KMS-11 (cell line): ENCODE measurements around the gene ZFP92.

ENCODE experiments used
- H2AFZ ChIP-seq: fragments of 200-600 bp; sonication (generic); 2 replicates; pipeline ENCODE4 v1.6.1; 2016; ENCODE audit warnings: antibody characterized with exemption, mixed run types, low read depth
- H3K27ac ChIP-seq: fragments of 200-600 bp; sonication (generic); 2 replicates; pipeline ENCODE4 v1.6.1; 2016; ENCODE audit warnings: mild to moderate bottlenecking, mixed run types
- H3K27me3 ChIP-seq: fragments of 200-600 bp; sonication (generic); 2 replicates; pipeline ENCODE4 v1.6.1; 2017; ENCODE audit warnings: mild to moderate bottlenecking, low read depth, mixed run types, moderate library complexity; ENCODE audit not compliant: insufficient read depth
- H3K36me3 ChIP-seq: fragments of 200-600 bp; sonication (generic); 2 replicates; pipeline ENCODE4 v1.6.1; 2017; ENCODE audit warnings: mild to moderate bottlenecking, mixed run types; ENCODE audit not compliant: insufficient read depth
- H3K4me1 ChIP-seq: fragments of 200-600 bp; sonication (generic); 2 replicates; pipeline ENCODE4 v1.6.1; 2016; ENCODE audit warnings: mild to moderate bottlenecking, low read depth, mixed run types; ENCODE audit not compliant: poor library complexity, severe bottlenecking
- H3K4me2 ChIP-seq: fragments of 200-600 bp; sonication (generic); 2 replicates; pipeline ENCODE4 v1.7.0; 2016; ENCODE audit warnings: mild to moderate bottlenecking, mixed run types
- H3K4me3 ChIP-seq: fragments of 200-600 bp; sonication (generic); IDR thresholded peaks from 2 replicates; pipeline ENCODE4 v1.6.1; 2017; ENCODE audit warnings: low read depth, low read length, mixed read lengths; ENCODE audit not compliant: insufficient read depth
- H3K79me2 ChIP-seq: fragments of 200-600 bp; sonication (generic); 2 replicates; pipeline ENCODE4 v1.6.1; 2016; ENCODE audit warnings: low read depth, mixed run types; ENCODE audit not compliant: insufficient read depth
- H3K9ac ChIP-seq: fragments of 200-600 bp; sonication (generic); 2 replicates; pipeline ENCODE4 v1.6.1; 2016; ENCODE audit warnings: mild to moderate bottlenecking, mixed run types
- H4K20me1 ChIP-seq: fragments of 200-600 bp; sonication (generic); 2 replicates; pipeline ENCODE4 v1.6.1; 2016; ENCODE audit warnings: mild to moderate bottlenecking, mixed run types; ENCODE audit not compliant: insufficient read depth
- CTCF ChIP-seq: fragments of 200-600 bp; sonication (generic); conservative IDR thresholded peaks from 2 replicates; pipeline ENCODE4 v1.6.1; 2017; ENCODE audit warnings: low read depth, mild to moderate bottlenecking, antibody characterized with exemption, low read length, moderate library complexity, mixed read lengths

Gene ZFP92

GRCh38 chrX:153423652-153424051 lies 12.4 kb downstream of the ZFP92 start:
- Histone ChIP-seq H3K4me2 (no peak overlapping the region), H3K27me3 (no peaks in the 10 kb centered on the region), H3K4me3 (no peak overlapping the region), H2AFZ (no peak overlapping the region), H3K36me3 (no peaks in the 10 kb centered on the region), H3K4me1 (no peaks in the 10 kb centered on the region), H3K9ac (no peak overlapping the region), H3K27ac (no peak overlapping the region), H3K79me2 (no peaks in the 10 kb centered on the region), H4K20me1 (no peaks in the 10 kb centered on the region)
- no peak for TF ChIP-seq CTCF

GRCh38 chrX:153426204-153426603 lies 14.9 kb downstream of the ZFP92 start:
- Histone ChIP-seq H3K79me2 (no peaks in the 10 kb centered on the region), H3K9ac (no peak overlapping the region), H3K27me3 (no peaks in the 10 kb centered on the region), H4K20me1 (no peaks in the 10 kb centered on the region), H3K27ac (no peak overlapping the region), H3K36me3 (no peaks in the 10 kb centered on the region), H3K4me2 (no peak overlapping the region), H3K4me1 (no peaks in the 10 kb centered on the region), H3K4me3 (no peak overlapping the region), H2AFZ (no peak overlapping the region)
- TF ChIP-seq CTCF, result no peak

GRCh38 chrX:153430796-153431195 lies 19.5 kb downstream of the ZFP92 start:
- no peak overlapping the region for H3K9ac ChIP-seq
- H3K4me2 ChIP-seq, result no peak overlapping the region
- H3K79me2 ChIP-seq, result no peaks in the 10 kb centered on the region
- TF ChIP-seq CTCF, result no peak
- no peak overlapping the region for H3K4me3 ChIP-seq
- H3K27me3 ChIP-seq, result no peaks in the 10 kb centered on the region
- no peak overlapping the region for H2AFZ ChIP-seq
- H4K20me1 ChIP-seq, result no peaks in the 10 kb centered on the region
- H3K4me1 ChIP-seq, result no peaks in the 10 kb centered on the region
- no peaks in the 10 kb centered on the region for H3K36me3 ChIP-seq
- H3K27ac ChIP-seq, result no peak overlapping the region

GRCh38 chrX:153433161-153433680 lies 21.9 kb downstream of the ZFP92 start:
- no peak overlapping the region for H2AFZ ChIP-seq
- H3K36me3 ChIP-seq, result no peaks in the 10 kb centered on the region
- H3K4me1 ChIP-seq, result no peaks in the 10 kb centered on the region
- H3K27me3 ChIP-seq, result no peaks in the 10 kb centered on the region
- no peak for TF ChIP-seq CTCF
- H3K9ac ChIP-seq, result no peak overlapping the region
- H3K4me3 ChIP-seq, result no peak overlapping the region
- H3K27ac ChIP-seq, result no peak overlapping the region
- H4K20me1 ChIP-seq, result no peaks in the 10 kb centered on the region
- no peaks in the 10 kb centered on the region for H3K79me2 ChIP-seq
- H3K4me2 ChIP-seq, result no peak overlapping the region
